Epithelial cell of proximal tubule (primary cell): ENCODE results near the gene ABCB10. TPM values are rescaled to one million over a fixed set of nuclear protein-coding genes. Genes with fewer than 3 reads are reported as not detected.
"Not testable (repeated sequence)": the region's sequence is repeated elsewhere in the genome, so short reads cannot be mapped to it uniquely, and the experiment has no call there.

Experiments
- DNase-seq: peaks from one replicate; pipeline ENCODE4 v3.0.0-alpha.2; 2011; ENCODE audit warnings: low read depth
- H3K4me3 ChIP-seq: 2 replicates; pipeline ENCODE4 v1.5.1; 2011; ENCODE audit warnings: low read depth, mild to moderate bottlenecking, low read length
- CTCF ChIP-seq: conservative IDR thresholded peaks from 2 replicates; pipeline ENCODE4 v1.5.1; 2012; ENCODE audit warnings: low read depth, mild to moderate bottlenecking, low read length
- total RNA-seq: library from RNA; depleted of rRNA; stranded (reverse); fragments of >200 nt; gene quantifications from 2 replicates; pipeline ENCODE4 v1.2.3, GENCODE V29; 2015

ABCB10 gene
- total RNA-seq, 1 donor from 2014 or later = 15.4 TPM

GRCh38 chr1:229485318-229485717 lies 73.2 kb downstream of the ABCB10 start:
- no peak overlapping the region for H3K4me3 ChIP-seq
- TF ChIP-seq CTCF = no peak
- no peak for DNase-seq

DNA sequence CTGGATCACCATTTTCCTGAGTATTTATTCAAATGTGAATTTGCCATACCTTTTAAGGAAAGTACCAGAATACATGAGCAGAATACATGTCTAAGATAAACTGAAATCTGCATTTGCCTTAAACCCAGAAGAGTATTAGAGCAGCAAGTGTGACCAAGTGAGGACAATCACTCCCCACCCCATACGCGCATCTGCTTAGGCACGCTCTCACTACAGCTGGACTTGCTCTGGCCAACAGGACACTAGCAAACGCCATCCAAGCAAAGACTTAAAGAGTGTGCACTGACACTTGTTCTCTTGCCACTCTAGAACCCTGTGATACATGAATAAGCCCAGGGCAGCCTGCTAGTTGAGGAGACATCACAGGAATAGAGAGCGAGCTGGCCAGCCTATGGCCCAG lies 76.0 kb downstream of the ABCB10 start:
- no peak overlapping the region for H3K4me3 ChIP-seq
- no peak for DNase-seq
- no peak for TF ChIP-seq CTCF

DNA sequence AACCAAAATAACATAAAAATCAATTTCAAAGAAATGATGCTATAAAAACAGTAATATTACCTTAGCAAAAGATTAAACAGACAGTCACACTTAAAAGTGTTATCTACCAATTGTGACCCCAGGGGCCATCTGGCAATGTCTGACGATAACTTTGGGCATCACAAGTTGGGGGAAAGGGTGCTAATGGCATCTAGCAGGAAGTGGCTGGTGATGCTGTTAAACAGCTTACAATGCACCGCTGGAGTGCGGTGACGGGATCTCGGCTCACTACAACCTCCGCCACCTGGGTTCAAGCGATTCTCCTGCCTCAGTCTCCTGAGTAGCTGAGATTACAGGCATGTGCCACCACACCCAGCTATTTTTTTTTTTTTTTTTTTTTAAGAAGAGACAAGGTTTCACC lies 78.0 kb downstream of the ABCB10 start:
- no peak overlapping the region for H3K4me3 ChIP-seq
- no peak for TF ChIP-seq CTCF
- DNase-seq = no peak

GRCh38 chr1:229479660-229480399 lies 78.7 kb downstream of the ABCB10 start:
- DNase-seq = peak; percentile 2
- TF ChIP-seq CTCF = no peak
- no peak overlapping the region for H3K4me3 ChIP-seq

GRCh38 chr1:229478852-229479251 lies 79.7 kb downstream of the ABCB10 start:
- TF ChIP-seq CTCF = no peak
- no peak for DNase-seq
- H3K4me3 ChIP-seq = no peak overlapping the region

DNA sequence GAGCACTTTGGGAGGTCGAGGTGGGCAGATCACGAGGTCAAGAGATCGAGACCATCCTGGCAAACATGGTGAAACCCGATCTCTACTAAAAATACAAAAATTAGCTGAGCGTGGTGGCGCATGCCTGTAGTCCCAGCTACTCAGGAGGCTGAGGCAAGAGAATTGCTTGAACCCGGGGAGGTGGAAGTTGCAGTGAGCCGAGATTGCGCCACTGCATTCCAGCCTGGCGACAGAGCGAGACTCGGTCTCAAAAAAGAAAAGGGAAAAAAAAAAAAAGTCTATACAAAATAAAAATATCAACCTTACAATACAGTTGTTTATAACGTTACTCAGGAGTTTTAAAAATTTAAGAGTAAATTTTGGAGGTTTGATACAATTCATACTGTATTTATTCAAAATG lies 82.6 kb downstream of the ABCB10 start:
- H3K4me3 ChIP-seq, DNase-seq: not testable (repeated sequence)

GRCh38 chr1:229474509-229474908 lies 84.0 kb downstream of the ABCB10 start:
- no peak for TF ChIP-seq CTCF
- no peak overlapping the region for H3K4me3 ChIP-seq
- no peak for DNase-seq
